ENCODE results near the gene ZNF175. TPM values are rescaled to one million over a fixed set of nuclear protein-coding genes. Genes with fewer than 3 reads are reported as not detected.

The ZNF175 gene
- total and polyA plus RNA-seq, 9 of the 15 experiments (the other 6 are each of a cell fraction or from before 2014, with no cell fraction given) = 3.7 to 37.9 (median 14.0) TPM

DNA sequence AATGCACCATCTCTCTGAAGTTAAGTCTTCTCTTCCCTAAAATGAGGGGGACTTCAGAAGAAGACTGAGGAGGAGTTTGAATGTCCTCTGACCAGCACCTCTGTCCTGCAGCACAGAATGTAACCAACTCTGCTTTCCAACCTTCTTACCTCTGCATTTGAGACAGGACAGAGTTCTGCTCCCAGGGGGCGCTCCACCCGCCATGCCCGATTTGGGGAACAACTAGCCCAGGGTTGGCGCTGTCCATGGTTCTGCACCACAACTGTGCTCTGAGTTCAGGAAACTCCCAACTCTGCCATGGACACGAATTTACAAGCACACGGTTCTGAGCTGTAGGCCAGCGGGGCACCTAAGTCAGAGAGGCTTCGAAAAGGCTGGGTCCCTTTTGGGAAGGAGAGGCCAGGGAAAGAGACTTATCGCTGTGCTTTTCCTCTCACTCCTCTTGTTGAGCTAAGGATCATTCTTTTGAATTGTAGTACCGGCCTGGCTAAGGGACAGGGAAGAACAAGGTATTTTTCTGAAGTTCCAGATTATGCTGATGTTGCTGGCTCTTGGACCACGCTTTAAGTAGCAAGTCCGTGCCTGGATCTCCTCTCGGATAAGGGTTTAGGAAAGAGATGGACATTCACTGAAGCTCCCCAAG lies 37.0 kb downstream of the ZNF175 start (continued):
- TF ChIP-seq, protein P1, sequence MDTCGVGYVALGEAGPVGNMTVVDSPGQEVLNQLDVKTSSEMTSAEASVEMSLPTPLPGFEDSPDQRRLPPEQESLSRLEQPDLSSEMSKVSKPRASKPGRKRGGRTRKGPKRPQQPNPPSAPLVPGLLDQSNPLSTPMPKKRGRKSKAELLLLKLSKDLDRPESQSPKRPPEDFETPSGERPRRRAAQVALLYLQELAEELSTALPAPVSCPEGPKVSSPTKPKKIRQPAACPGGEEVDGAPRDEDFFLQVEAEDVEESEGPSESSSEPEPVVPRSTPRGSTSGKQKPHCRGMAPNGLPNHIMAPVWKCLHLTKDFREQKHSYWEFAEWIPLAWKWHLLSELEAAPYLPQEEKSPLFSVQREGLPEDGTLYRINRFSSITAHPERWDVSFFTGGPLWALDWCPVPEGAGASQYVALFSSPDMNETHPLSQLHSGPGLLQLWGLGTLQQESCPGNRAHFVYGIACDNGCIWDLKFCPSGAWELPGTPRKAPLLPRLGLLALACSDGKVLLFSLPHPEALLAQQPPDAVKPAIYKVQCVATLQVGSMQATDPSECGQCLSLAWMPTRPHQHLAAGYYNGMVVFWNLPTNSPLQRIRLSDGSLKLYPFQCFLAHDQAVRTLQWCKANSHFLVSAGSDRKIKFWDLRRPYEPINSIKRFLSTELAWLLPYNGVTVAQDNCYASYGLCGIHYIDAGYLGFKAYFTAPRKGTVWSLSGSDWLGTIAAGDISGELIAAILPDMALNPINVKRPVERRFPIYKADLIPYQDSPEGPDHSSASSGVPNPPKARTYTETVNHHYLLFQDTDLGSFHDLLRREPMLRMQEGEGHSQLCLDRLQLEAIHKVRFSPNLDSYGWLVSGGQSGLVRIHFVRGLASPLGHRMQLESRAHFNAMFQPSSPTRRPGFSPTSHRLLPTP (IDR thresholded peaks at IDR 0.05; ENCODE audit: borderline replicate concordance, extremely low read depth, insufficient read length) = no peak
- TF ChIP-seq LARP7 (IDR thresholded peaks at IDR 0.05) (no peak), HDAC2 (IDR thresholded peaks at IDR 0.05) (peak; percentile 81; the same call in 1 of the 2 replicates), ETV5 (CRISPR knock-in tag; IDR thresholded peaks at IDR 0.05; ENCODE audit: low read depth) (peak; percentile 79; the same call in 1 of the 2 replicates), DACH1 (IDR thresholded peaks at IDR 0.05; ENCODE audit: partially characterized antibody) (no peak), ZNF3 (CRISPR knock-in tag; IDR thresholded peaks at IDR 0.05) (no peak), MYBL2 (IDR thresholded peaks at IDR 0.05; ENCODE audit: low read depth) (no peak), MYBL2 (CRISPR knock-in tag; IDR thresholded peaks at IDR 0.05; ENCODE audit: borderline replicate concordance) (no peak), ZSCAN29 (IDR thresholded peaks at IDR 0.05) (no peak), THAP7 (CRISPR knock-in tag; IDR thresholded peaks at IDR 0.05) (no peak), NR1H2 (CRISPR knock-in tag; IDR thresholded peaks at IDR 0.05) (no peak), EZH2 (IDR thresholded peaks at IDR 0.05; ENCODE audit: borderline replicate concordance, low read depth, low read length) (no peak), RAD51 (IDR thresholded peaks at IDR 0.05; ENCODE audit: borderline replicate concordance, low read depth) (no peak), HDAC1 (IDR thresholded peaks at IDR 0.05) (peak in 1 of 2 experiments; percentile 84; a peak in 2 of 4 replicates), RBM17 (IDR thresholded peaks at IDR 0.05; ENCODE audit: borderline replicate concordance, low read depth, low read length) (no peak), SRSF9 (IDR thresholded peaks at IDR 0.05; ENCODE audit: borderline replicate concordance, low read depth, low read length) (no peak), GABPB1 (CRISPR knock-in tag; IDR thresholded peaks at IDR 0.05) (peak; percentile 83), NCOA4 (IDR thresholded peaks at IDR 0.05; ENCODE audit: partially characterized antibody) (no peak), MCM7 (IDR thresholded peaks at IDR 0.05) (no peak)
- TF ChIP-seq, protein P2, sequence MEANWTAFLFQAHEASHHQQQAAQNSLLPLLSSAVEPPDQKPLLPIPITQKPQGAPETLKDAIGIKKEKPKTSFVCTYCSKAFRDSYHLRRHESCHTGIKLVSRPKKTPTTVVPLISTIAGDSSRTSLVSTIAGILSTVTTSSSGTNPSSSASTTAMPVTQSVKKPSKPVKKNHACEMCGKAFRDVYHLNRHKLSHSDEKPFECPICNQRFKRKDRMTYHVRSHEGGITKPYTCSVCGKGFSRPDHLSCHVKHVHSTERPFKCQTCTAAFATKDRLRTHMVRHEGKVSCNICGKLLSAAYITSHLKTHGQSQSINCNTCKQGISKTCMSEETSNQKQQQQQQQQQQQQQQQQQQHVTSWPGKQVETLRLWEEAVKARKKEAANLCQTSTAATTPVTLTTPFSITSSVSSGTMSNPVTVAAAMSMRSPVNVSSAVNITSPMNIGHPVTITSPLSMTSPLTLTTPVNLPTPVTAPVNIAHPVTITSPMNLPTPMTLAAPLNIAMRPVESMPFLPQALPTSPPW (CRISPR knock-in tag; IDR thresholded peaks at IDR 0.05) = peak; percentile 50

All from K562 (cell line).